ENCODE results near the gene STARD4. TPM values are rescaled to one million over a fixed set of nuclear protein-coding genes. Genes with fewer than 3 reads are reported as not detected.

Gene STARD4
- total RNA-seq, 2 experiments from 2014 or later, result 71.8 to 74.9 TPM

DNA sequence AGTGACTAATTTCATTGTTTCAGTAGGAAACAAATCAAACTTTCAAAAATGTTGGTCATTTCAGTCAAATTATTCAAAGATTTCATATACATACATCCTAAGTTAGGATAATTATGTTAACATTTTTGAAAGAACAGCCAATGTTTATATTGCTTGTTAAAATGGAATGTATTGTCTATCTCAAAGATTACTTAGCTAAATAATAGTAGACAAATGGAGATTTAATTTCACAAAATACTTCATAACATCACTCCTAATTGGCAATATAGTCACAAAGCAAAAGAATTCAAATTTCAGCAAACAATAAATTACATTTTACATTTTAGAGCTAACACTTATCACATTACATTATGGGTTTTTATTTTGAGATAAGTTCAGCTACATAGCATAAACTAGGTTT, 25.4 kb downstream of the STARD4 start:
- Mint-ChIP-seq H3K27me3 (no peaks in the 10 kb centered on the region), H3K4me1 (peaks cover 8% of the 10 kb centered on the region), H3K36me3 (ENCODE audit: low read depth) (peaks cover 36% of the 10 kb centered on the region), H3K4me3 (no peak overlapping the region), H3K9me3 (no peaks in the 10 kb centered on the region), H3K27ac (no peak overlapping the region)
- CTCF ChIA-PET, result interaction anchor here (0.7 to 1.0 kb wide), 2 partner anchors 45 to 674 kb away, joined by 3 to 5 read pairs; no protein-coding TSS in a partner anchor
- no peak for DNase-seq
- POLR2A ChIA-PET, result no interaction called here

DNA sequence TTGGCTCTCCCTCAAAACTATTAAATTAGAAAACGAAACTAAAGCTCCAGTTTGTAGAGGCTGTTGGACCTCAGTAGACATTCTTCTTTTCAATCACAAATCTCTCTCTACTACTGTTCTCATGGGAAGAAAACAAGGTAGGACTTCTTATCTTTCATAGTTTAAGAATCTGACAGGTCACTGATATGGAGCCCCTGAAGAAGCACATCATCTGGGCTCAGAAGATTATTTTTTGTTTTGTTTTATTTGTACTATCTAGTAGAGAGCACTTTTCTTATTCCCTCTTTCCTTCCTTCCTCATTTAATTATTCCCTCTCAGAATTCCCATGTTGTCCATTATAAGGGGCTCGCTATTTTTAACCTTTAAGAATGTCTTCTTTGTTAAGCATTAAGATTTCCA, 26.3 kb downstream of the STARD4 start:
- Mint-ChIP-seq H3K36me3 (ENCODE audit: low read depth) (peaks cover 35% of the 10 kb centered on the region), H3K27ac (no peak overlapping the region), H3K9me3 (no peaks in the 10 kb centered on the region), H3K27me3 (no peaks in the 10 kb centered on the region), H3K4me3 (no peak overlapping the region), H3K4me1 (peaks cover 8% of the 10 kb centered on the region)
- ChIA-PET POLR2A (no interaction called here), CTCF (no interaction called here)
- no peak for DNase-seq

GRCh38 chr5:111480346-111480745, 32.0 kb downstream of the STARD4 start:
- ChIA-PET POLR2A (no interaction called here), CTCF (no interaction called here)
- Mint-ChIP-seq H3K9me3 (no peaks in the 10 kb centered on the region), H3K4me1 (no peaks in the 10 kb centered on the region), H3K4me3 (no peak overlapping the region), H3K27ac (no peak overlapping the region), H3K27me3 (no peaks in the 10 kb centered on the region), H3K36me3 (ENCODE audit: low read depth) (peaks cover 31% of the 10 kb centered on the region)
- no peak for DNase-seq

- ChIA-PET POLR2A (no interaction called here), CTCF (no interaction called here)
- no peaks in the 10 kb centered on the region for H3K27me3 Mint-ChIP-seq
- H3K36me3 Mint-ChIP-seq (ENCODE audit: low read depth), result peaks cover 22% of the 10 kb centered on the region
- H3K4me3 Mint-ChIP-seq, result no peak overlapping the region
- DNase-seq, result no peak
- no peak overlapping the region for H3K27ac Mint-ChIP-seq
- H3K4me1 Mint-ChIP-seq, result no peaks in the 10 kb centered on the region
- H3K9me3 Mint-ChIP-seq, result no peaks in the 10 kb centered on the region
Measured at GRCh38 chr5:111478898-111479297, 33.4 kb downstream of the STARD4 start.

DNA sequence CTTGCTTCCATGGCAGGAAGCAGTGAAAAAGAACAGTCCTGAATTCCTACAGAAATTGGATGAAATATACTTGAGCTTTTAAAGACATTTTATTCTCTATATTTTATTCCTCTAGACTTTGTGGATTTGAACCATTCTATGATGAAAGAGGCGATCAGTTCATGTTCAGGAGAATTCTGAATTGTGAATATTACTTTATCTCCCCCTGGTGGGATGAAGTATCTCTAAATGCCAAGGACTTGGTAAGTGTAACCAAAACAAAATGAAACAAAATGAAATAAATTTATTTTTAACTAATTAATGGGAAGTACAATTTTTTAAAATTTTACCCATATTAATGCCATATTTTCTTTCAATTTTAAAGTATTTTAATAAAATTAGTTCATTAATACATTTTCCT, 34.1 kb downstream of the STARD4 start:
- ChIA-PET POLR2A (no interaction called here), CTCF (interaction anchor here (1.2 kb wide), 1 partner anchor 319 kb away, joined by 5 read pairs; no protein-coding TSS in a partner anchor)
- no peaks in the 10 kb centered on the region for H3K4me1 Mint-ChIP-seq

GRCh38 chr5:111472579-111472978, 39.8 kb downstream of the STARD4 start:
- ChIA-PET POLR2A (interaction anchor here (0.6 kb wide), 1 partner anchor 674 kb away, joined by 3 read pairs; no protein-coding TSS in a partner anchor), CTCF (no interaction called here)
- H3K27ac Mint-ChIP-seq, result no peak overlapping the region
- no peak overlapping the region for H3K4me3 Mint-ChIP-seq
- no peaks in the 10 kb centered on the region for H3K4me1 Mint-ChIP-seq
- peaks cover 4% of the 10 kb centered on the region for H3K9me3 Mint-ChIP-seq
- no peaks in the 10 kb centered on the region for H3K27me3 Mint-ChIP-seq
- no peak for DNase-seq
- peaks cover 10% of the 10 kb centered on the region for H3K36me3 Mint-ChIP-seq (ENCODE audit: low read depth)

More for the DNA sequence above, 34.1 kb downstream of the STARD4 start:
- no peak for DNase-seq
- Mint-ChIP-seq H3K27me3 (no peaks in the 10 kb centered on the region), H3K4me3 (no peak overlapping the region), H3K36me3 (ENCODE audit: low read depth) (peaks cover 16% of the 10 kb centered on the region), H3K9me3 (no peaks in the 10 kb centered on the region), H3K27ac (no peak overlapping the region)

DNA sequence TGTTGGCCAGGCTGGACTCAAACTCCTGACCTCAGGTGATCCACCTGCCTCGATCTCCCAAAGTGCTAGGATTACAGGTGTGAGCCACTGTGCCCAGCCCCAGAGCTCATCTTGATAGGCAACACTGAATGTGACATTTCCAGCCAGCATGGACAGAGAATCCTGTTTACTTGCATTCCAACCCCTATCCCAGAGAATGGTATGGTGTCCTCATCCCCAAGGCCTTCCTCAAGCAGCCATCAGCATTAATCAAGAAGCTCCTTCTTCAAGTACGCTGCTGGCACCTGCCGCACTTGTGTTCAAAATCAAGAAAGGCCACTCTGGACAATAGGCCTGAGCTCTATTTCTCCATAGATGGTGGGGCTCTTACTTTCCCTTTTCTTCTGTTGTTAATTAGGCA, 40.2 kb downstream of the STARD4 start:
- no peak for DNase-seq
- CTCF ChIA-PET, result no interaction called here
- H3K27ac Mint-ChIP-seq, result no peak overlapping the region

GRCh38 chr5:111469903-111470302, 42.4 kb downstream of the STARD4 start:
- no peaks in the 10 kb centered on the region for H3K4me1 Mint-ChIP-seq
- H3K4me3 Mint-ChIP-seq, result no peak overlapping the region
- CTCF ChIA-PET, result no interaction called here
- POLR2A ChIA-PET, result no interaction called here
- no peak overlapping the region for H3K27ac Mint-ChIP-seq
- H3K36me3 Mint-ChIP-seq (ENCODE audit: low read depth), result peaks cover 17% of the 10 kb centered on the region
- H3K9me3 Mint-ChIP-seq, result peaks cover 7% of the 10 kb centered on the region
- no peak for DNase-seq
- H3K27me3 Mint-ChIP-seq, result no peaks in the 10 kb centered on the region

More for the DNA sequence above, 40.2 kb downstream of the STARD4 start:
- Mint-ChIP-seq H3K9me3 (peaks cover 4% of the 10 kb centered on the region), H3K4me3 (no peak overlapping the region), H3K36me3 (ENCODE audit: low read depth) (peaks cover 10% of the 10 kb centered on the region), H3K27me3 (no peaks in the 10 kb centered on the region), H3K4me1 (no peaks in the 10 kb centered on the region)
- POLR2A ChIA-PET, result no interaction called here

- Mint-ChIP-seq H3K27ac (no peak overlapping the region), H3K4me3 (no peak overlapping the region), H3K27me3 (no peaks in the 10 kb centered on the region), H3K4me1 (no peaks in the 10 kb centered on the region), H3K36me3 (ENCODE audit: low read depth) (peaks cover 20% of the 10 kb centered on the region), H3K9me3 (peaks cover 7% of the 10 kb centered on the region)
- DNase-seq, result no peak
- POLR2A ChIA-PET, result no interaction called here
- CTCF ChIA-PET, result no interaction called here
Measured at GRCh38 chr5:111469293-111469896, 42.9 kb downstream of the STARD4 start.

- no peak overlapping the region for H3K4me3 Mint-ChIP-seq
- no peaks in the 10 kb centered on the region for H3K27me3 Mint-ChIP-seq
- ChIA-PET CTCF (no interaction called here), POLR2A (no interaction called here)
- no peak for DNase-seq
- H3K9me3 Mint-ChIP-seq, result peaks cover 9% of the 10 kb centered on the region
- peaks cover 5% of the 10 kb centered on the region for H3K4me1 Mint-ChIP-seq
- no peak overlapping the region for H3K27ac Mint-ChIP-seq
- peaks cover 37% of the 10 kb centered on the region for H3K36me3 Mint-ChIP-seq (ENCODE audit: low read depth)
Measured at GRCh38 chr5:111463311-111463710, 49.0 kb downstream of the STARD4 start.

- CTCF ChIA-PET, result no interaction called here
- H3K36me3 Mint-ChIP-seq (ENCODE audit: low read depth), result peaks cover 37% of the 10 kb centered on the region
Measured at GRCh38 chr5:111461934-111462333, 50.4 kb downstream of the STARD4 start.

GRCh38 chr5:111461255-111461671, 51.1 kb downstream of the STARD4 start:
- peaks cover 9% of the 10 kb centered on the region for H3K9me3 Mint-ChIP-seq
- DNase-seq, result no peak
- H3K27me3 Mint-ChIP-seq, result no peaks in the 10 kb centered on the region
- CTCF ChIA-PET, result no interaction called here
- H3K36me3 Mint-ChIP-seq (ENCODE audit: low read depth), result peaks cover 37% of the 10 kb centered on the region
- no peak overlapping the region for H3K4me3 Mint-ChIP-seq
- H3K27ac Mint-ChIP-seq, result no peak overlapping the region
- POLR2A ChIA-PET, result no interaction called here
- H3K4me1 Mint-ChIP-seq, result peaks cover 5% of the 10 kb centered on the region

More at GRCh38 chr5:111461934-111462333, 50.4 kb downstream of the STARD4 start:
- H3K9me3 Mint-ChIP-seq, result peaks cover 9% of the 10 kb centered on the region
- no peaks in the 10 kb centered on the region for H3K27me3 Mint-ChIP-seq
- no peak overlapping the region for H3K4me3 Mint-ChIP-seq
- H3K4me1 Mint-ChIP-seq, result peaks cover 5% of the 10 kb centered on the region
- DNase-seq, result no peak
- POLR2A ChIA-PET, result no interaction called here
- H3K27ac Mint-ChIP-seq, result no peak overlapping the region

DNA sequence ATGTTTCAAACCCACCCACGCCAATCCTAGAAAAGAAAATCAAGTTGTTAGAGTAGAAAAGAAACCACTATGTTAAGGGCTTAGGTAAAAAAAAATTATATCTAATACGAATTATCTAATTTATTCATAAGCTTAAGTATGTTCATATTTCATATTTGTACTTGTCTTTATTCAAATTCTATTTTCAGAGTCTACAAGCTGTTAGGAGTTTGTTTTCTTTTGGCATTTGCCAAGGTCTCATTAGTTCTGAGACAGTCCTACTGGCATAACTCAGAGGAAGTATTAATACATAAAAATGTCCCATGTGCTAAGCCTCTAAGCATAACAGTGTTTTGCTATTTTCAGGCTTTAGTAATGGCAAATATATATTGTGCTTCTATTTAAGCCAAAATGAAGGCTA, 57.6 kb downstream of the STARD4 start:
- no peaks in the 10 kb centered on the region for H3K9me3 Mint-ChIP-seq
- no peak overlapping the region for H3K27ac Mint-ChIP-seq
- H3K27me3 Mint-ChIP-seq, result no peaks in the 10 kb centered on the region
- H3K36me3 Mint-ChIP-seq (ENCODE audit: low read depth), result peaks cover 13% of the 10 kb centered on the region
- H3K4me3 Mint-ChIP-seq, result no peak overlapping the region
- POLR2A ChIA-PET, result no interaction called here
- CTCF ChIA-PET, result no interaction called here
- DNase-seq, result no peak
- H3K4me1 Mint-ChIP-seq, result no peaks in the 10 kb centered on the region

DNA sequence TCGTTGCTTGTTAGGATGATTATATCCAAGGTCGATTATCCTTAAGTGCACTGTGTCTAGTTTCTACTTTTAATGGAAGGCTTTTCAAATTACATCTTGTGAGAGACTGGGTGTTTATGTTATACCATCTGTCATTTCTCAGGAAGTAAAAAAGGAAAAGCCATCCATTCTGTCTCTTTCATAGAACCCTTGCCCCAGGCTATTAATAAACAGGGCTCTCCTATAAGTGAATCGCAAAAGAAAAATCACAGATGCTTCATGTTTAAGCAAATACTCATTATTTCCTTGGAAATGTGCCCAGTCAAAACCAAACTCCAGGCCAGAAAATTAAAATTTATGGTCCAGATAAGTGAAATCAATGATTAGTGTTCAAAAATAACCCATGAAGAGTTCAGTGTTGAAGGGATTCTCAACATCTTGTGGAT, 58.1 kb downstream of the STARD4 start:
- H3K9me3 Mint-ChIP-seq, result no peaks in the 10 kb centered on the region
- peaks cover 15% of the 10 kb centered on the region for H3K36me3 Mint-ChIP-seq (ENCODE audit: low read depth)
- ChIA-PET POLR2A (no interaction called here), CTCF (no interaction called here)
- H3K4me3 Mint-ChIP-seq, result no peak overlapping the region
- no peaks in the 10 kb centered on the region for H3K27me3 Mint-ChIP-seq
- H3K4me1 Mint-ChIP-seq, result no peaks in the 10 kb centered on the region
- H3K27ac Mint-ChIP-seq, result no peak overlapping the region
- no peak for DNase-seq
